Stimulated activated CD4-positive, alpha-beta T cell treated with anti-CD3 and anti-CD28 coated beads, TNF-alpha, amount 100 ng/mL, for 48 hours (primary cell): ENCODE data around the gene CARMIL3.
"Not testable (repeated sequence)": the region's sequence is repeated elsewhere in the genome, so short reads cannot be mapped to it uniquely, and the experiment has no call there.

Experiments
- DNase-seq, 3 donors: peaks; one replicate each; pipeline ENCODE4 v3.0.0-alpha.2; 2020; ENCODE audit warnings: low read depth in 3 of 3

The CARMIL3 gene

GRCh38 chr14:24036963-24037657 lies 14.7 kb upstream of the CARMIL3 start:
- not testable (repeated sequence) for DNase-seq

GRCh38 chr14:24037658-24038037 lies 14.2 kb upstream of the CARMIL3 start:
- DNase-seq: no peak

DNA sequence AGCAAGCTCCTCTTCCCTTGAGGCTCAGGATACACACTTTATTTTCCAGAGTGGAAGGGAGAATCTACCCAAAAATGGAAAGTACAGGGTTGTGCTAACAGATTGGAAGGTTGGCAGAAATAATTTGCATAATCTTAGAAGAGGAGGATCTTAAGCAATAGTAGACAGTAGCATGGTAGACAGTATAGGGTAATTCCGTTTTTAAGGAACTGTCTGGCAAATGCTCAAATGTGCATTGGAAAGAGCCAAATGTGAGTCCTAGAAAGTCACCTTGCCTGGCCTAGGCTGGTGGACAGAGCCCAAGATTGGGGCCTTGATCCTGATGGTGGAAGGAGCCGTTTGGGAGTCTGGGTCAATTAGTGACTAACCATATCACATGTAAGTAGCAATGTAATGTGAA lies 13.1 kb upstream of the CARMIL3 start:
- DNase-seq: no peak

GRCh38 chr14:24040692-24041091 lies 11.1 kb upstream of the CARMIL3 start:
- no peak for DNase-seq

- DNase-seq: no peak
Observed at GRCh38 chr14:24042746-24043145, 9.1 kb upstream of the CARMIL3 start.

DNA sequence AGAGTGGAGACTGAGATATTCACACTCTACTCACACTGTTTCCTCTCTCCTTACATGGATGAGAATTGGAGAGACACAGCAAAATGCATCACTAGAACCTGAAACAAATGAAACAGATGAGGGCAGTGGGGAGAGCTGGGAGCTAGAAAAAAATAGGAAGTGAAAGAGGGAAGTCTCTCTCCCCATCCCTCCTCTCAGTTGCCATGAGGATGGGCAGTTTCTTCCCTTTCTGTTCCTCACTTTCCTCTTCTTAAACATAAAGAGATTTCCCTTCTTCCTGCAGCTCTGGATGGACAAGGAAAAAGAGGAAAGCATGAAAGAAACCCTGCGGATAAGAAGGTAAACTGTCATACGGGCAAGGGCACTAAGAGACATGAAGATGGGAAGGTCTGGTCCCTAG lies 2.8 kb upstream of the CARMIL3 start:
- DNase-seq: not testable (repeated sequence)

DNA sequence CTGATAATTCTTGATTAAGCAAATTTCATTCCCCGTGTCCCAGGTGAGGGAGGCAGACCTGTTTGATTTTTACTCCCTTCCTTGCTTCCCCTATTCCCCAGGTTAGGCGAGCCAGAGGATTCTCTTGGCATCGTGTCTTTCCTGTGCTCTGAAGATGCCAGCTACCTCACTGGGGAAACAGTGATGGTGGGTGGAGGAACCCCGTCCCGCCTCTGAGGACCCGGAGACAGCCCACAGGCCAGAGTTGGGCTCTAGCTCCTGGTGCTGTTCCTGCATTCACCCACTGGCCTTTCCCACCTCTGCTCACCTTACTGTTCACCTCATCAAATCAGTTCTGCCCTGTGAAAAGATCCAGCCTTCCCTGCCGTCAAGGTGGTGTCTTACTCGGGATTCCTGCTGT lies 1.1 kb upstream of the CARMIL3 start:
- not testable (repeated sequence) for DNase-seq

GRCh38 chr14:24051176-24051788 lies 527 bp upstream of the CARMIL3 start:
- peak in 1 of 3 donors; percentile 15 for DNase-seq

GRCh38 chr14:24052656-24053547 lies 1.1 kb downstream of the CARMIL3 start:
- DNase-seq: peak in 2 of 3 donors; percentile 45 to 54

GRCh38 chr14:24053548-24054323 lies 1.9 kb downstream of the CARMIL3 start:
- DNase-seq: no peak

DNA sequence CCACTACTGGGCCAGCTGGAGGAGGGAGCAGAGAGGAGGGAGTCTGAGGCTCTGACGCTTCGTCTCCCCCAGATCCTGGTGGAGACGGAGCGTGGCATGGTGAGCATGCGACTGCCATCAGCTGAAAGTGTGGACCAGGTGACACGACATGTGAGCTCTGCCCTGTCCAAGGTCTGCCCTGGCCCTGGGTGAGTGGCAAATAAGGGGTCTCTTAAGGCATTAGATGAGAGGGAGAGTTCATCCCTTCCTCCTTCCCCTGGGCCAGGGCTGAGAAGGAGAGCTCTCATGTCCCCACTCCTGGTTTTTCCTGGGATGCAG lies 2.5 kb downstream of the CARMIL3 start:
- DNase-seq: no peak

- no peak for DNase-seq
Observed at GRCh38 chr14:24054646-24055045, 2.8 kb downstream of the CARMIL3 start.

- no peak for DNase-seq
Observed at GRCh38 chr14:24055971-24056799, 4.4 kb downstream of the CARMIL3 start.

DNA sequence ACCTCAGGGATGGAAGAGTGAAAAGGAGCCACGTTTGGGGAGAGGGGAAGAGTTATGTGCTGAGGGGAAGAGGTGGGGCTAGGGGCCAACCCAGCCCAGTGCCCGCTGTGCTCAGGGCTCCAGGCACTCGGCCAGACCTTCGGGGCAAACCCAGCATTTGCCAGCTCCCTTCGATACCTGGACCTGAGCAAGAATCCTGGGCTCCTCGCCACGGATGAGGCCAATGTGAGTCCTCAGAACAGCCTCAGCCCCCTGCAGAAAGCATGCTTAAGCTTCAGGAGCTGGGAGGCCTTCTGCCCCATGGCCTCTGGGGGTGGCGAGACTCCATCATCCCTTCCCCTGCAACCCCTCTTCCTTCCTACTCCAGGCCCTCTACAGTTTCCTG lies 5.0 kb downstream of the CARMIL3 start:
- no peak for DNase-seq

GRCh38 chr14:24057271-24057670 lies 5.5 kb downstream of the CARMIL3 start:
- DNase-seq: no peak

DNA sequence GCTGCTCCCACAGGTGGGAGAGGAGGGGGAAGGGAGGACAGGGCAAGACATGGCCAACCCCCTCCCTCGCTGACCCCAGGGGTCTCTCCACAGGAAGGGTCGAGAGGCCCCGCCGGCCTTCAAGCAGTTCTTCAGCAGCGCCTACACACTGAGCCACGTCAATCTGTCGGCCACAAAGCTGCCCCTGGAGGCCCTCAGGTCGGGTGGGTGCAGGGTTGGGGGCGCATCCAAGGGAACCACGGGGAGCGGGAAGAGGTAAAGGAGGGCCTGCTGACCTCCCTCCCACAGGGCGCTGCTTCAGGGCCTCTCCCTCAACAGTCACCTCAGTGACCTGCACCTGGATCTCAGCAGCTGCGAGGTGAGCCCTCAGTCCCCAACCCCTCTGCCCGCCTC lies 6.1 kb downstream of the CARMIL3 start:
- DNase-seq: no peak

GRCh38 chr14:24058260-24058950 lies 6.6 kb downstream of the CARMIL3 start:
- DNase-seq: peak in 1 of 3 donors; percentile 31

DNA sequence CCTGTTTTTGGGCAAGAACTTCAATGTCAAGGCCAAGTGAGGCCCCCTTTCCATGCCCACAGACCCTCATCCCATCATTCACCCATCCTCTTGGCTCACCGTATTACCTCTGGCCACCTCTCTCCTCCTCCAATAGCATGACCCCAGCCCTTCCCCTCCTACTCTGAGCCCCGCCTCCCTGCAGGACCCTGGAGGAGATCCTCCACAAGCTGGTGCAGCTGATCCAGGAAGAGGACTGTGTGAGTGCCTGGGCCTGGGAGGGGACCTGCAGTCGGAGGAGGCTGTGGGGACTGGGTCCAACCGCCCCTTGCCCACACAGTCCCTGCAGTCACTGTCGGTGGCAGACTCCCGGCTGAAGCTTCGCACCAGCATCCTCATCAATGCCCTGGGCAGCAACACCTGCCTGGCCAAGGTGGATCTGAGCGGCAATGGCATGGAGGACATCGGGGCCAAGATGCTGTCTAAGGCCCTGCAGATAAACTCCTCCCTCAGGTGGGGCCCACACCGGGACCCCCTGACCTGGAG lies 7.2 kb downstream of the CARMIL3 start:
- no peak for DNase-seq

GRCh38 chr14:24059841-24060388 lies 8.1 kb downstream of the CARMIL3 start:
- DNase-seq: no peak

DNA sequence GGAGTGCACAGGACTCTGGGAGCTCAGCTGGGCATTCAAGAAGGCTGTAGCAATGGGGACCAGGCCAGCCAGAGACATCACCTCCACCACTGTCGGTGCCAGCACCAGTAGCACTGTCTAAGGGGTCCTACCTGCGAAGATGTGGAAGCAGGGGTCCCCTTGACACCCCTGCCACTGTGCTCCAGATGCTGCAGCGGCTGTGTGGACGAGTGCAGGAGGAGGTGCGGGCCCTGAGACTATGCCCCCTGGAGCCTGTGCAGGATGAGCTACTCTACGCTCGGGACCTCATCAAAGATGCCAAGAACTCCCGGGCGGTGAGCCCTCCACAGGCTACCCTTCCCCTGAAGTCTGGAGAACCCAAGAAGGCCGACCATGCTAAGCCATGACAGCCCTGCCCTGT lies 8.6 kb downstream of the CARMIL3 start:
- no peak for DNase-seq
